ENCODE results near the gene GPR62. TPM values are rescaled to one million over a fixed set of nuclear protein-coding genes. Genes with fewer than 3 reads are reported as not detected.

GPR62 gene
- total and polyA plus RNA-seq, 9 donors: 0.15 to 0.83 (median 0.30) TPM

DNA sequence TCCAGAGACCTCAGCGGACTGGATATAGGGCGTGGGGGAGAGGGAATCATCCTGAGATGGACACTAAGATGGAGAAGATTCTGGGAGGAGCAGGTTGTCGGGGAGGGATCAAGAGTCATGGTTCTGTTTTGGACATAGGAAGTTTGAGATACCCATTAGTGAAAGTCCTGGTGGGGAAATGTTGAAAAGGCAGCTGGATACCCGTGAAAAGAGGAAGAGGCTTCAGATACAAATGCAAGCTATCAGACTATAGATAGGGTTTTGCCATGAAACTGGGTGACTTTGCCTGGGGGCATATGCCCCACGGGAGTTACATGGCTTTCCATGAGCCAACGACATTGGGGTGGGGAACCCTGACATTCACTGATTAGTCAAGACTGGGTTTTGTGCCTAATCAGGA lies 1.1 kb upstream of the GPR62 start:
- DNase-seq: no peak
- intact Hi-C loops (cut with DNase I): no loop called here
- TF ChIP-seq POLR2A (IDR thresholded peaks at IDR 0.05) (no peak), EP300 (IDR thresholded peaks at IDR 0.05) (no peak)
- TF ChIP-seq, protein P1, sequence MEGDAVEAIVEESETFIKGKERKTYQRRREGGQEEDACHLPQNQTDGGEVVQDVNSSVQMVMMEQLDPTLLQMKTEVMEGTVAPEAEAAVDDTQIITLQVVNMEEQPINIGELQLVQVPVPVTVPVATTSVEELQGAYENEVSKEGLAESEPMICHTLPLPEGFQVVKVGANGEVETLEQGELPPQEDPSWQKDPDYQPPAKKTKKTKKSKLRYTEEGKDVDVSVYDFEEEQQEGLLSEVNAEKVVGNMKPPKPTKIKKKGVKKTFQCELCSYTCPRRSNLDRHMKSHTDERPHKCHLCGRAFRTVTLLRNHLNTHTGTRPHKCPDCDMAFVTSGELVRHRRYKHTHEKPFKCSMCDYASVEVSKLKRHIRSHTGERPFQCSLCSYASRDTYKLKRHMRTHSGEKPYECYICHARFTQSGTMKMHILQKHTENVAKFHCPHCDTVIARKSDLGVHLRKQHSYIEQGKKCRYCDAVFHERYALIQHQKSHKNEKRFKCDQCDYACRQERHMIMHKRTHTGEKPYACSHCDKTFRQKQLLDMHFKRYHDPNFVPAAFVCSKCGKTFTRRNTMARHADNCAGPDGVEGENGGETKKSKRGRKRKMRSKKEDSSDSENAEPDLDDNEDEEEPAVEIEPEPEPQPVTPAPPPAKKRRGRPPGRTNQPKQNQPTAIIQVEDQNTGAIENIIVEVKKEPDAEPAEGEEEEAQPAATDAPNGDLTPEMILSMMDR (IDR thresholded peaks at IDR 0.05): no peak
- H3K36me3 ChIP-seq: no peaks in the 10 kb centered on the region
- peaks cover 4% of the 10 kb centered on the region for H3K4me1 ChIP-seq (ENCODE audit: insufficient read depth)
- WGBS, 3 donors: 74 to 82% (median 80%) methylated on average over 6 of the region's 6 CpGs
- no peak overlapping the region for H3K4me3 ChIP-seq
- H3K27ac ChIP-seq: no peak overlapping the region
- H3K9me3 ChIP-seq: no peaks in the 10 kb centered on the region
- H3K27me3 ChIP-seq: no peaks in the 10 kb centered on the region

DNA sequence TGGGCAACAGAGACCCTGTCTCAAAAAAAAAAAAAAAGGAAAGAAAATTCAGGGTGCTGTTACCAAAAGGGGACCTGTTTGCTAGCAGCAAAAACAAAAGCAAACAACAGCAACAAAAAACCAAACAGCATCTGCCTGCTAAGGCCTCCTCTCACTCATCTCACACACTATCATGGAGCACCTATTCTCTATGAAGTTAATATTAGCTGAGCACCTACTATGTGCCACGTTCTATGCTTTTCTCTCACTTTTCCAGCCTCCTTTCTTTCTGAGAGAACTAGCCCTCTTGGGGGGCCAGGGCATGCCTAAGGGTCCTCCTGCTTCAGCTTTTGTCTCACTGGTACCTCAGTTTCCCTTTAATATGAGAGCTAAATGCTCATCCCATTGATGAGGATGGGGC lies 468 bp upstream of the GPR62 start:
- whole genome bisulfite sequencing, 3 donors: 79 to 87% (median 80%) methylated on average over 1 of the region's 1 CpG
- Histone ChIP-seq H3K9me3 (no peaks in the 10 kb centered on the region), H3K27ac (no peak overlapping the region), H3K27me3 (no peaks in the 10 kb centered on the region), H3K4me3 (no peak overlapping the region), H3K4me1 (ENCODE audit: insufficient read depth) (peaks cover 4% of the 10 kb centered on the region), H3K36me3 (no peaks in the 10 kb centered on the region)
- TF ChIP-seq EP300 (IDR thresholded peaks at IDR 0.05) (no peak), POLR2A (IDR thresholded peaks at IDR 0.05) (no peak)
- TF ChIP-seq, protein P1 (IDR thresholded peaks at IDR 0.05): no peak
- no peak for DNase-seq
- intact Hi-C loops (cut with DNase I): no loop called here

DNA sequence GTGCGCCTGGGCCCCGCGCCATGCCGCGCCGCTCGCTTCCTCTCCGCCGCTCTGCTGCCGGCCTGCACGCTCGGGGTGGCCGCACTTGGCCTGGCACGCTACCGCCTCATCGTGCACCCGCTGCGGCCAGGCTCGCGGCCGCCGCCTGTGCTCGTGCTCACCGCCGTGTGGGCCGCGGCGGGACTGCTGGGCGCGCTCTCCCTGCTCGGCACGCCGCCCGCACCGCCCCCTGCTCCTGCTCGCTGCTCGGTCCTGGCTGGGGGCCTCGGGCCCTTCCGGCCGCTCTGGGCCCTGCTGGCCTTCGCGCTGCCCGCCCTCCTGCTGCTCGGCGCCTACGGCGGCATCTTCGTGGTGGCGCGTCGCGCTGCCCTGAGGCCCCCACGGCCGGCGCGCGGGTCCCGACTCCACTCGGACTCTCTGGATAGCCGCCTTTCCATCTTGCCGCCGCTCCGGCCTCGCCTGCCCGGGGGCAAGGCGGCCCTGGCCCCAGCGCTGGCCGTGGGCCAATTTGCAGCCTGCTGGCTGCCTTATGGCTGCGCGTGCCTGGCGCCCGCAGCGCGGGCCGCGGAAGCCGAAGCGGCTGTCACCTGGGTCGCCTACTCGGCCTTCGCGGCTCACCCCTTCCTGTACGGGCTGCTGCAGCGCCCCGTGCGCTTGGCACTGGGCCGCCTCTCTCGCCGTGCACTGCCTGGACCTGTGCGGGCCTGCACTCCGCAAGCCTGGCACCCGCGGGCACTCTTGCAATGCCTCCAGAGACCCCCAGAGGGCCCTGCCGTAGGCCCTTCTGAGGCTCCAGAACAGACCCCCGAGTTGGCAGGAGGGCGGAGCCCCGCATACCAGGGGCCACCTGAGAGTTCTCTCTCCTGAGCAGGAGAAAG lies 951 bp downstream of the GPR62 start:
- peak overlapping the region; percentile 39 for H3K4me3 ChIP-seq
- TF ChIP-seq, protein P1 (IDR thresholded peaks at IDR 0.05): peak; percentile 21 to 78 (median 60)
- TF ChIP-seq POLR2A (IDR thresholded peaks at IDR 0.05) (no peak), EP300 (IDR thresholded peaks at IDR 0.05) (no peak)
- peak; percentile 71 to 84 (median 78) for DNase-seq
- H3K4me1 ChIP-seq (ENCODE audit: insufficient read depth): peaks cover 4% of the 10 kb centered on the region
- H3K27ac ChIP-seq: peak overlapping the region in 1 of 2 donors; percentile 86
- H3K36me3 ChIP-seq: no peaks in the 10 kb centered on the region
- intact Hi-C loops (cut with DNase I): no loop called here
- no peaks in the 10 kb centered on the region for H3K27me3 ChIP-seq
- 4 to 9% (median 5%) methylated on average over 45 to 97 of the region's 97 CpGs for WGBS, 3 donors
- no peaks in the 10 kb centered on the region for H3K9me3 ChIP-seq

DNA sequence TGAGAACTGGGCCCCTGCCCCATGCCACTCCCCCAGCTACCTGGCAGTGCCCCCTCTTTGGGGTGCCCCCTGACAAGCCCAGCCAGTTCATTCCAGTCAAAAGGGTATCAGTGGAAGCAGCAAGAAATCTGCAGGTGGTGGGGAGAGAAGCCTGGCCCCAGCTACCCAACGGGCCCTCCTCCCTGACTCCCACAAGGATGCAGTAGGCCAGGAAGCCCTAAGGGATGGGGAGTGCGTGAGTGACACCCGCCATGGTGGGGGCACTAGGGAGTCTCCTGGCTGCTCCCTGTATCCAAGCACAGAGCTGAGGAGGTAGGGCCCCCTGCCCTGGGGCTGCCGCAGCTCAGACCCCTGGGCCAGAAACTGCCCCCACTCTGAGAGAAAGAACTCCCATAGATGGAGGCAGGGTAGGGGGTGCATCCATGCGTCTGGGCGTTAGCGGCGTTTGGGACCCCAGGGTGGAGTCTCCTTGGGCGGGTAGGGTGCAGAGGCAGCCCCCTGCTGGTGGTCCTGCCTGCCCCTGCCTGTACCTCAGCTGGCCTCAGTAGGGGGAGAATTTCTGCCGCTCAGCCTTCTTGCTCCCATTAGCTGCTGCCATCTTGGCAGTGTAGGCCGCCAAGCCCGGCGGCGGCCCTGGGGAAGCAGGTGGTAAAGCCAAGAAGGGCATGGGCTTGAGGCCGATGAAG lies 2.5 kb downstream of the GPR62 start:
- H3K27ac ChIP-seq: no peak overlapping the region
- no peaks in the 10 kb centered on the region for H3K36me3 ChIP-seq
- intact Hi-C loops (cut with DNase I): no loop called here
- no peaks in the 10 kb centered on the region for H3K27me3 ChIP-seq
- DNase-seq: no peak
- no peak overlapping the region for H3K4me3 ChIP-seq
- WGBS, 3 donors: 93 to 94% (median 94%) methylated on average over 15 of the region's 15 CpGs
- peaks cover 11% of the 10 kb centered on the region for H3K4me1 ChIP-seq (ENCODE audit: insufficient read depth)
- no peak for TF ChIP-seq EP300 (IDR thresholded peaks at IDR 0.05)
- no peak for TF ChIP-seq POLR2A (IDR thresholded peaks at IDR 0.05)
- TF ChIP-seq, protein P1 (IDR thresholded peaks at IDR 0.05): no peak
- H3K9me3 ChIP-seq: no peaks in the 10 kb centered on the region
